ENCODE results near the gene UGT2A2. TPM values are rescaled to one million over a fixed set of nuclear protein-coding genes. Genes with fewer than 3 reads are reported as not detected.
"Not testable (repeated sequence)": the region's sequence is repeated elsewhere in the genome, so short reads cannot be mapped to it uniquely, and the experiment has no call there.

Gene UGT2A2
- not detected in 2 replicates for total RNA-seq

DNA sequence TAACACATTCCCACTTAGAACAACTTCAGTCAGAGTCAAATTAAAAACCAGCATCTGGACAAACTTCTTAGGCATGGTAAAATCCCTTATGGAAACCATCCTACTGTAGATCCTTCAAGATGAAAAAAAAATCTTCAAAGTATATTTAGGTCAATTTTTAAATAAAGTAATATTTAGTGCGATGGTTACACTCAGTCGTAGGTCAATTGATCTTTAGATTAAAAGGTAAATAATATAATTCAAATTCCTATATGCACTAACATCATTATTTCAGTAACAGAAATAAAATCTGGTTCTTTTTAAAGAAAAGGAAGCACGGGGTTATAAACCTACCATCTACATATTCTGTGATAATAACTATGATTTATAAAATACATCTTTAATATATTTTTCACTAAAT, at the start of gene UGT2A2:
TSS of gene UGT2A2 (minus strand) at position 101 of the 400 bp plus-strand sequence. CDS start at position 99, 2 bp downstream.
- no peaks in the 10 kb centered on the region for H3K36me3 ChIP-seq (ENCODE audit: insufficient read depth, low read length)
- H2AFZ ChIP-seq (ENCODE audit: low read length), result no peak within 1 kb of the TSS
- TF ChIP-seq, protein P1, sequence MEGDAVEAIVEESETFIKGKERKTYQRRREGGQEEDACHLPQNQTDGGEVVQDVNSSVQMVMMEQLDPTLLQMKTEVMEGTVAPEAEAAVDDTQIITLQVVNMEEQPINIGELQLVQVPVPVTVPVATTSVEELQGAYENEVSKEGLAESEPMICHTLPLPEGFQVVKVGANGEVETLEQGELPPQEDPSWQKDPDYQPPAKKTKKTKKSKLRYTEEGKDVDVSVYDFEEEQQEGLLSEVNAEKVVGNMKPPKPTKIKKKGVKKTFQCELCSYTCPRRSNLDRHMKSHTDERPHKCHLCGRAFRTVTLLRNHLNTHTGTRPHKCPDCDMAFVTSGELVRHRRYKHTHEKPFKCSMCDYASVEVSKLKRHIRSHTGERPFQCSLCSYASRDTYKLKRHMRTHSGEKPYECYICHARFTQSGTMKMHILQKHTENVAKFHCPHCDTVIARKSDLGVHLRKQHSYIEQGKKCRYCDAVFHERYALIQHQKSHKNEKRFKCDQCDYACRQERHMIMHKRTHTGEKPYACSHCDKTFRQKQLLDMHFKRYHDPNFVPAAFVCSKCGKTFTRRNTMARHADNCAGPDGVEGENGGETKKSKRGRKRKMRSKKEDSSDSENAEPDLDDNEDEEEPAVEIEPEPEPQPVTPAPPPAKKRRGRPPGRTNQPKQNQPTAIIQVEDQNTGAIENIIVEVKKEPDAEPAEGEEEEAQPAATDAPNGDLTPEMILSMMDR (IDR thresholded peaks at IDR 0.05; ENCODE audit: extremely low read depth, low read depth, low read length), result no peak
- H3K27ac ChIP-seq (ENCODE audit: low read depth, low read length), result no peak within 1 kb of the TSS
- H3K4me3 ChIP-seq (ENCODE audit: insufficient read depth, low read length), result no peak within 1 kb of the TSS
- no peaks in the 10 kb centered on the region for H4K20me1 ChIP-seq (ENCODE audit: insufficient read depth, low read length)
- no peaks in the 10 kb centered on the region for H3K27me3 ChIP-seq (ENCODE audit: insufficient read depth, low read length)
- DNase-seq (ENCODE audit: insufficient read length, low spot score, missing footprints), result no peak
- no peak within 1 kb of the TSS for H3K4me2 ChIP-seq (ENCODE audit: insufficient read depth, low read length)
- no peaks in the 10 kb centered on the region for H3K9me3 ChIP-seq (ENCODE audit: low read depth, low read length)
- H3K79me2 ChIP-seq (ENCODE audit: insufficient read depth, low read length), result no peaks in the 10 kb centered on the region
- H3K4me1 ChIP-seq (ENCODE audit: insufficient read depth, low read length), result no peaks in the 10 kb centered on the region

DNA sequence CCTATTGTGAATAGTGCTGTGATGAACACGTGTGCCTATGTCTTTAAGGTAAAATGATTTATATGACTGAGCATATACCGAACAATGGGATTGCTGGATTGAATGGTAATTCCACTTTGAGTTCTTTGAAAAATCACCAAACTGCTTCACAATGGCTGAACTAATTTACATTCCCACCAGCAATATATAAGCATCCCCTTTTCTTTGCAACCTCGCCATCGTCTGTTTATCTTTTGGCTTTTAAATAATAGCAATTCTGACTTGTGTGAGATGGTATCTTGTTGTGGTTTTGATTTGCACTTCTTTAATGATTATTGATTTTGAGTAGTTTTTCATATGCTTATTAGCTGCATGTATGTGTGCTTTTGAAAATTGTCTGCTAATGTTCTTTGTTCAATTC, 45.4 kb upstream of the UGT2A2 start:
- DNase-seq (ENCODE audit: insufficient read length, low spot score, missing footprints), result no peak
- H3K4me3 ChIP-seq (ENCODE audit: insufficient read depth, low read length), result no peak overlapping the region
- no peaks in the 10 kb centered on the region for H4K20me1 ChIP-seq (ENCODE audit: insufficient read depth, low read length)
- no peaks in the 10 kb centered on the region for H3K36me3 ChIP-seq (ENCODE audit: insufficient read depth, low read length)
- H3K4me2 ChIP-seq (ENCODE audit: insufficient read depth, low read length), result no peak overlapping the region
- H3K27ac ChIP-seq (ENCODE audit: low read depth, low read length), result no peak overlapping the region
- no peaks in the 10 kb centered on the region for H3K27me3 ChIP-seq (ENCODE audit: insufficient read depth, low read length)
- no peaks in the 10 kb centered on the region for H3K9me3 ChIP-seq (ENCODE audit: low read depth, low read length)
- H3K4me1 ChIP-seq (ENCODE audit: insufficient read depth, low read length), result no peaks in the 10 kb centered on the region
- TF ChIP-seq, protein P1 (IDR thresholded peaks at IDR 0.05; ENCODE audit: extremely low read depth, low read depth, low read length), result no peak
- H3K79me2 ChIP-seq (ENCODE audit: insufficient read depth, low read length), result no peaks in the 10 kb centered on the region
- no peak overlapping the region for H2AFZ ChIP-seq (ENCODE audit: low read length)

DNA sequence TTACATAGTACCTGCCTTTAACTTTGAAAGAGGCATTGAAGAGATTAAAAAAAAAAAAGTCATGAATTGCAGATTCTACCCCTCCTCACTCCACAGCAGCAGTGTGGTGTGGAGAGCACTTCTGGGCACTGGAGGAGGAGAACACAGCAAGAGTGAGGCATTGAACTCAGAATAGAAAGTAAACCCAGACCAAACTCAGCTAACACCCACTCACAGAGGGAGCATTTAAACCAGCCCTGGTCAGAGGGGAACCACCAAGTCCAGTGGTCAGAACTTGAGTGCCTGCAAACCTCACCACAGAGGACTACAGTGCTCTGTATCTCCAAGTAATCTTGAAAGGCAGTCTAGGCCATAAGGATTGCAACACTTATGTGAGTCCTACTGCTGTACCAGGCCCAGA, 29.2 kb upstream of the UGT2A2 start:
- Histone ChIP-seq H3K27ac (ENCODE audit: low read depth, low read length) (no peak overlapping the region), H2AFZ (ENCODE audit: low read length) (no peak overlapping the region), H3K4me2 (ENCODE audit: insufficient read depth, low read length) (no peak overlapping the region), H4K20me1 (ENCODE audit: insufficient read depth, low read length) (no peaks in the 10 kb centered on the region), H3K36me3 (ENCODE audit: insufficient read depth, low read length) (no peaks in the 10 kb centered on the region), H3K27me3 (ENCODE audit: insufficient read depth, low read length) (no peaks in the 10 kb centered on the region), H3K4me1 (ENCODE audit: insufficient read depth, low read length) (no peaks in the 10 kb centered on the region), H3K4me3 (ENCODE audit: insufficient read depth, low read length) (no peak overlapping the region), H3K79me2 (ENCODE audit: insufficient read depth, low read length) (no peaks in the 10 kb centered on the region), H3K9me3 (ENCODE audit: low read depth, low read length) (no peaks in the 10 kb centered on the region)
- TF ChIP-seq, protein P1 (IDR thresholded peaks at IDR 0.05; ENCODE audit: extremely low read depth, low read depth, low read length), result no peak
- DNase-seq (ENCODE audit: insufficient read length, low spot score, missing footprints), result no peak

DNA sequence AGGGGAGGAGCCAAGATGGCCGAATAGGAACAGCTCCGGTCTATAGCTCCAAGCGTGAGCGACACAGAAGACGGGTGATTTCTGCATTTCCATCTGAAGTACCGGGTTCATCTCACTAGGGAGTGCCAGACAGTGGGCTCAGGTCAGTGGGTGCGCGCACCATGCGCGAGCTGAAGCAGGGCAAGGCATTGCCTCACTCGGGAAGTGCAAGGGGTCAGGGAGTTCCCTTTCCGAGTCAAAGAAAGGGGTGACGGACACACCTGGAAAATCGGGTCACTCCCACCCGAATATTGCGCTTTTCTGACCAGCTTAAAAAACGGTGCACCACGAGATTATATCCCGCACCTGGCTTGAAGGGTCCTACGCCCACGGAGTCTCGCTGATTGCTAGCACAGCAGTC, 24.6 kb upstream of the UGT2A2 start:
- not testable (repeated sequence) for H3K27me3 ChIP-seq (ENCODE audit: insufficient read depth, low read length); H4K20me1 ChIP-seq (ENCODE audit: insufficient read depth, low read length); H3K27ac ChIP-seq (ENCODE audit: low read depth, low read length); H3K4me1 ChIP-seq (ENCODE audit: insufficient read depth, low read length); DNase-seq (ENCODE audit: insufficient read length, low spot score, missing footprints); H3K79me2 ChIP-seq (ENCODE audit: insufficient read depth, low read length); H2AFZ ChIP-seq (ENCODE audit: low read length); H3K4me3 ChIP-seq (ENCODE audit: insufficient read depth, low read length); H3K36me3 ChIP-seq (ENCODE audit: insufficient read depth, low read length); H3K4me2 ChIP-seq (ENCODE audit: insufficient read depth, low read length); H3K9me3 ChIP-seq (ENCODE audit: low read depth, low read length)

DNA sequence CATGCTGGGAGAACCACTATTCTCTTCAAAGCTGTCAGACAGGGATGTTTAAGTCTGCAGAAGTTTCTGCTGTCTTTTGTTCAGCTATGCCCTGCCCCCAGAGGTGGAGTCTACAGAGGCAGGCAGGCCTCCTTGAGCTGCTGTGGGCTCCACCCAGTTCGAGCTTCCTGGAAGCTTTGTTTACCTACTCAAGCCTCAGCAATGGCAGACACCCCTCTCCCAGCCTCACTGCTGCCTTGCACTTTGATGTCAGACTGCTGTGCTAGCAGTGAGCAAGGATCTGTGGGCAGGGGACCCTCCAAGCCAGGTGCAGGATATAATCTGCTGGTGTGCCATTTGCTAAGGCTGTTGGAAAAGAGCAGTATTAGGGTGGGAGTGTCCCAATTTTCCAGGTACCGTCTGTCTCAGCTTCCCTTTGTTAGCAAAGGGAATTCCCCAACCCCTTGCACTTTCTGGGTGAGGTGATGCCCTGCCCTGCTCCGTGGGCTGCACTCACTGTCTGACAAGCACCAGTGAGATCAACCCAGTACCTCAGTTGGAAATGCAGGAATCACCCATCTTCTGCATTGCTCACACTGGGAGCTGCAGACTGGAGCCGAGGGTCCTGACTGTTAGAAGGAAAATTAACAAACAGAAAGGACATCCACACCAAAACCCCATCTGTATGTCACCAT, 21.8 kb upstream of the UGT2A2 start:
- H3K4me3 ChIP-seq (ENCODE audit: insufficient read depth, low read length); H2AFZ ChIP-seq (ENCODE audit: low read length); H3K9me3 ChIP-seq (ENCODE audit: low read depth, low read length); H3K27me3 ChIP-seq (ENCODE audit: insufficient read depth, low read length); H3K4me1 ChIP-seq (ENCODE audit: insufficient read depth, low read length); H4K20me1 ChIP-seq (ENCODE audit: insufficient read depth, low read length); H3K27ac ChIP-seq (ENCODE audit: low read depth, low read length); H3K79me2 ChIP-seq (ENCODE audit: insufficient read depth, low read length); DNase-seq (ENCODE audit: insufficient read length, low spot score, missing footprints); H3K36me3 ChIP-seq (ENCODE audit: insufficient read depth, low read length); H3K4me2 ChIP-seq (ENCODE audit: insufficient read depth, low read length): not testable (repeated sequence)

All from osteoblast (primary cell).